ENCODE results near the gene ABI2. TPM values are rescaled to one million over a fixed set of nuclear protein-coding genes. Genes with fewer than 3 reads are reported as not detected.

Gene ABI2
- total RNA-seq, 4 donors from 2014 or later: 9.8 to 69.6 (median 17.8) TPM

DNA sequence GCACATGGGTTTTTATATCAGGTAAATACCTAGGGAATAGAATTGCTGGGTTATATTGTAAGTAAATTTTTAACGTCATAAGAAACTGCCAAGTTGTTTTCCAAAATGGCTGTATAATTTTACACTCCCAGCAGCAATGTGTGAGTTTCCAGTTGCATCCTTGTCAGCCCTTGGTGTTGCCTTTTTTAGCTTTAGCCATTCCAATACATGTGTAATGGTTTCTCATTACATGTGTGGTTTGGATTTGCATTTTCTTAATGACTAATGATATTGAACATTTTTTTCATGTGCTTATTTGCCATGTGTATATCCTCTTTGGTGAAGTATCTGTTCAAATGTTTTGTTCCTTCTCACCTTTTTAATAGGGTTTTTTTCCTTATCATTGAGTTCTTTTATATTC, 70.8 kb downstream of the ABI2 start:
- 78 to 81% methylated on average over 1 of the region's 1 CpG for WGBS, 2 donors (ENCODE audit: low coverage in 1 of 2)
- in situ Hi-C loops (cut with MboI; ENCODE audit: low pct_ligation_motif_present in 1 of 4, low pct_unique_long_range_greater_than_20kb in 1 of 4, low sequenced_read_pairs in 3 of 4): no loop called here
- DNase-seq: no peak

DNA sequence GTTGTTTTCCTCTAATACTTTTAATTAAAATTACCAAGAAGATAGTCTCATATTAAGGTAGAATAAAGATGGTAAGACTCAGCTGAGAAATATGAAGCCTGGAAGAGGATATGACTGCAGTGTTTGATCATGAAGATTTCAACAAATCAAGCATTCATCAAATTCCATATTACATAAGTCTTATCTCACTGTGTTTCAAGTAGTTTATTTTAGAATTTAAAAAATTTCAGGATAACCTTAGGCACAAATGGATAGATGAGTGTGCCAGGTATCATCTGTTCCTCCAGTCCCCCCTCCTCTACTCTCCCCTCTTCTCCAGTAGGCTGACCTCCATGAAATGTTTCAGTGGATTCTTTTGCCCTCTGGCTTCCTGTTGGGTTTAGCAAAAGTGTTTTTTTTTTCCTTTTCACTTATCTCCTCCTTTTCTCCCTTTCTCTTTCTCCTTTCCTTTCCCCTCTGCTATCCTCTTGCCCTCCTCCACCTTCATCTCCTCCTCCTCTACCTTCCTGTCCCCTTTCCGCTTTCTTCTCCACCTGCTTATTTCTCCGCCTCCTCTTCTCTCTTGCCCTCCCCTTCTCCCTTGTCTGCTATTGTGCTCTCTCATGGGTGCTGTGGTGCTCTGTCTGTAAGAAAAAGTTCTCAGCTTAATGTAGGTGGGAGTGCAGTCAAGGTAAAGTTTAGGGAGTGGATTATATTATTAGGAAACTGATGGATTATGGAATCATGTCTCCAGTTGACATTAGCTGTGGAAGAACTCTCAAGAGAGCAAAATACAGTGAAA, 72.8 kb downstream of the ABI2 start:
- Histone ChIP-seq H3K36me3 (no peaks in the 10 kb centered on the region), H3K9me3 (no peaks in the 10 kb centered on the region), H3K27ac (no peak overlapping the region), H3K27me3 (no peaks in the 10 kb centered on the region), H3K4me3 (no peak overlapping the region), H3K4me1 (peaks cover 0 to 6% (median 0%) of the 10 kb centered on the region in 4 donors)
- no peak for DNase-seq
- in situ Hi-C loops (cut with MboI; ENCODE audit: low pct_ligation_motif_present in 1 of 4, low pct_unique_long_range_greater_than_20kb in 1 of 4, low sequenced_read_pairs in 3 of 4) (no loop called here), intact Hi-C loops (cut with DNase I; ENCODE audit: low total_unique reads) (no loop called here)
- TF ChIP-seq EP300 (IDR thresholded peaks at IDR 0.05; ENCODE audit: low read depth) (no peak), POLR2AphosphoS5 (IDR thresholded peaks at IDR 0.05) (no peak), POLR2A (IDR thresholded peaks at IDR 0.05) (no peak)
- TF ChIP-seq, protein P1, sequence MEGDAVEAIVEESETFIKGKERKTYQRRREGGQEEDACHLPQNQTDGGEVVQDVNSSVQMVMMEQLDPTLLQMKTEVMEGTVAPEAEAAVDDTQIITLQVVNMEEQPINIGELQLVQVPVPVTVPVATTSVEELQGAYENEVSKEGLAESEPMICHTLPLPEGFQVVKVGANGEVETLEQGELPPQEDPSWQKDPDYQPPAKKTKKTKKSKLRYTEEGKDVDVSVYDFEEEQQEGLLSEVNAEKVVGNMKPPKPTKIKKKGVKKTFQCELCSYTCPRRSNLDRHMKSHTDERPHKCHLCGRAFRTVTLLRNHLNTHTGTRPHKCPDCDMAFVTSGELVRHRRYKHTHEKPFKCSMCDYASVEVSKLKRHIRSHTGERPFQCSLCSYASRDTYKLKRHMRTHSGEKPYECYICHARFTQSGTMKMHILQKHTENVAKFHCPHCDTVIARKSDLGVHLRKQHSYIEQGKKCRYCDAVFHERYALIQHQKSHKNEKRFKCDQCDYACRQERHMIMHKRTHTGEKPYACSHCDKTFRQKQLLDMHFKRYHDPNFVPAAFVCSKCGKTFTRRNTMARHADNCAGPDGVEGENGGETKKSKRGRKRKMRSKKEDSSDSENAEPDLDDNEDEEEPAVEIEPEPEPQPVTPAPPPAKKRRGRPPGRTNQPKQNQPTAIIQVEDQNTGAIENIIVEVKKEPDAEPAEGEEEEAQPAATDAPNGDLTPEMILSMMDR (IDR thresholded peaks at IDR 0.05): no peak
- 94 to 100% methylated on average over 2 of the region's 2 CpGs for WGBS, 2 donors (ENCODE audit: low coverage in 1 of 2)

More for the DNA sequence above, 70.8 kb downstream of the ABI2 start:
- no peak for TF ChIP-seq POLR2AphosphoS5 (IDR thresholded peaks at IDR 0.05)
- TF ChIP-seq, protein P1 (IDR thresholded peaks at IDR 0.05): no peak
- no peak for TF ChIP-seq POLR2A (IDR thresholded peaks at IDR 0.05)
- TF ChIP-seq EP300 (IDR thresholded peaks at IDR 0.05; ENCODE audit: low read depth): no peak
- intact Hi-C loops (cut with DNase I; ENCODE audit: low total_unique reads): no loop called here
- no peak overlapping the region for H3K27ac ChIP-seq
- no peaks in the 10 kb centered on the region for H3K9me3 ChIP-seq
- no peaks in the 10 kb centered on the region for H3K27me3 ChIP-seq
- H3K4me3 ChIP-seq: no peak overlapping the region
- peaks cover 0 to 6% (median 0%) of the 10 kb centered on the region in 4 donors for H3K4me1 ChIP-seq
- H3K36me3 ChIP-seq: no peaks in the 10 kb centered on the region

DNA sequence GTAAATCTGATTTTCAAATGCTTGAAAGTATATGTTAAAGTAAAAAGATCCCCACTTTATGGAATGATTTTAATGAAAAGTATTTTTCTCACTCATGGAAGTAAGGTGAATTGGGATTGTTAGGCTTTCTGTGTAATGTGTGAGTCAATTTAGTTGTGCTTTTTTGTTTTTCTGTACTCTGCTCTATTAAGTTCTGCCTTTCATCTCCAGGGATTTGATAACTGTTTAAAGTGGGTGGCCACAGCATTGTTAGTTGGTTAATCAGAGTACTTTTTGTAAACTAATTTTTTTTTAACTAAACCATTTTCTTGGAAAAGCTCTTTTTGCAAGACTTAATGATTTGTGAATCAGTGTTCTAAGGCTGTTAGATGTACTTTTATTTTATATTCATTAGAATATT, 76.8 kb downstream of the ABI2 start:
- intact Hi-C loops (cut with DNase I; ENCODE audit: low total_unique reads): no loop called here
- in situ Hi-C loops (cut with MboI; ENCODE audit: low pct_ligation_motif_present in 1 of 4, low pct_unique_long_range_greater_than_20kb in 1 of 4, low sequenced_read_pairs in 3 of 4): no loop called here
- no peak for TF ChIP-seq POLR2A (IDR thresholded peaks at IDR 0.05)
- TF ChIP-seq POLR2AphosphoS5 (IDR thresholded peaks at IDR 0.05): no peak
- TF ChIP-seq, protein P1 (IDR thresholded peaks at IDR 0.05): no peak
- no peak for TF ChIP-seq EP300 (IDR thresholded peaks at IDR 0.05; ENCODE audit: low read depth)
- Histone ChIP-seq H3K9me3 (no peaks in the 10 kb centered on the region), H3K27ac (no peak overlapping the region), H3K4me3 (no peak overlapping the region), H3K36me3 (peaks cover 0 to 7% (median 2%) of the 10 kb centered on the region in 4 donors), H3K4me1 (no peaks in the 10 kb centered on the region), H3K27me3 (no peaks in the 10 kb centered on the region)
- DNase-seq: no peak

DNA sequence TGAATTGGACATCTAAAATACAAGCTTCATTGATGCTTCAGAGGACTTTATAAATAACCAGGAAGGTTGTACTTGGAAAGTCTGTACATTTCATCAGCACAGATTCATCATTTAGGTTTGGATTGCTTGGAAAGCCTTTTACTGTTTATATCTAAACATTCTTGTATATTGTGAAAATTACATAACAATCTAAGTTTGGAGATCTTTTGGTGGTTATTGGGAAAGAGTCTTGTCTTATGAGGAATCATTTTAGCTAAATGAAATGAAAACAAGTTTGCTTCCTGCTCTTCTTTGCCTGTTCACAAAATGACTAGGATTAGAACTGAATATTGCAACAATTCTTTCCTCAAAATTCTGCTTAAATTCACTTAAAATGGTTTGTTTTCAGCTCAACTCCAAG, 79.3 kb downstream of the ABI2 start:
- H3K4me3 ChIP-seq: no peak overlapping the region
- intact Hi-C loops (cut with DNase I; ENCODE audit: low total_unique reads): no loop called here
- H3K27ac ChIP-seq: no peak overlapping the region
- H3K36me3 ChIP-seq: peaks cover 0 to 7% (median 2%) of the 10 kb centered on the region in 4 donors
- H3K27me3 ChIP-seq: no peaks in the 10 kb centered on the region
- H3K4me1 ChIP-seq: no peaks in the 10 kb centered on the region
- DNase-seq: no peak
- TF ChIP-seq POLR2A (IDR thresholded peaks at IDR 0.05) (no peak), EP300 (IDR thresholded peaks at IDR 0.05; ENCODE audit: low read depth) (no peak), POLR2AphosphoS5 (IDR thresholded peaks at IDR 0.05) (no peak)
- TF ChIP-seq, protein P1 (IDR thresholded peaks at IDR 0.05): no peak
- H3K9me3 ChIP-seq: no peaks in the 10 kb centered on the region
- in situ Hi-C loops (cut with MboI; ENCODE audit: low pct_ligation_motif_present in 1 of 4, low pct_unique_long_range_greater_than_20kb in 1 of 4, low sequenced_read_pairs in 3 of 4): no loop called here

Data from transverse colon (tissue), 4 donors.